Activated CD4-positive, alpha-beta T cell treated with anti-CD3 and anti-CD28 coated beads for 24 hours (primary cell): Measurements from ENCODE around the gene PTBP3.
"Not testable (repeated sequence)": the region's sequence is repeated elsewhere in the genome, so short reads cannot be mapped to it uniquely, and the experiment has no call there.

ENCODE experiments used
- DNase-seq, 2 donors: peaks; one replicate each; pipeline ENCODE4 v3.0.0-alpha.2; 2020; ENCODE audit warnings: low read depth in 2 of 2

PTBP3 gene

GRCh38 chr9:112271466-112272098, 61.8 kb downstream of the PTBP3 start:
- no peak for DNase-seq

DNA sequence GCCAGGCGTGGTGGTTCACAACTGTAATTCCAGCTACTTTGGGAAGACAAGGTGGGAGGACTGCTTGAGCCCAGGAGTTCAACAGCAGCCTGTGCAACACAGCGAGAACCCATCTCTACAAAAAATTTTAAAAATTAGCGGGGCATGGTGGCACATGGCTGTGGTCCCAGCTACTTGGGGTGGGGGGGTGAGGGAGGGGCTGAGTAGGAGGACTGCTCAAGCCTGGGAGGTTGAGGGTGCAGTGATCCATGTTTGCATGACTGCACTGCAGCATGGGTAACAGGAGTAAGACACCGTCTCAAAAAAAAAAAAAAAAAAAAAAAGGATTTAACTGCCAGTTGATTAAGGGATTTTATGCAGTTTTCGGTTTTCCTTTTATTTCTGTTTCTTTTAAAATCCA, 65.0 kb downstream of the PTBP3 start:
- no peak for DNase-seq

- not testable (repeated sequence) for DNase-seq
Measured at GRCh38 chr9:112267086-112267485, 66.3 kb downstream of the PTBP3 start.

- no peak for DNase-seq
Measured at GRCh38 chr9:112265391-112265790, 68.0 kb downstream of the PTBP3 start.

GRCh38 chr9:112262577-112262976, 70.8 kb downstream of the PTBP3 start:
- DNase-seq = no peak

GRCh38 chr9:112261133-112261532, 72.3 kb downstream of the PTBP3 start:
- no peak for DNase-seq

DNA sequence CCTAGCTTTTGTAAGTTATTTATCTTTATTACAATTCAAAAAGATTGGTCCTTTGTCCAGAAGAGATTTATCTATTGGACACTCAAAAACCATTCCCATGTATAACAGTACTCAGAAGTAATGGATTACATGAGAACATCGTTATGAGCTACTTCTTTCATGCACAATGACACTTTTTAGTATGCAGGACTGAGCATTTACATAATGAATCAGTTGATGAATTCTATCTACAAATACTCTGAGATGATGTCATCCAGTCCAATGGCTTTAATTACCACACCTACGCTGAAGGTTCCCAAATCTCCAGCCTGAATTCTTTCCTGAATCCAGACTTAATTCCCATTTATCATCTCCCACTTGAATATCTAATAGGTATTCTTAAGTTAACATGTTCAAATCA, 75.3 kb downstream of the PTBP3 start:
- DNase-seq = no peak

- no peak for DNase-seq
Measured at GRCh38 chr9:112252194-112252593, 81.2 kb downstream of the PTBP3 start.

DNA sequence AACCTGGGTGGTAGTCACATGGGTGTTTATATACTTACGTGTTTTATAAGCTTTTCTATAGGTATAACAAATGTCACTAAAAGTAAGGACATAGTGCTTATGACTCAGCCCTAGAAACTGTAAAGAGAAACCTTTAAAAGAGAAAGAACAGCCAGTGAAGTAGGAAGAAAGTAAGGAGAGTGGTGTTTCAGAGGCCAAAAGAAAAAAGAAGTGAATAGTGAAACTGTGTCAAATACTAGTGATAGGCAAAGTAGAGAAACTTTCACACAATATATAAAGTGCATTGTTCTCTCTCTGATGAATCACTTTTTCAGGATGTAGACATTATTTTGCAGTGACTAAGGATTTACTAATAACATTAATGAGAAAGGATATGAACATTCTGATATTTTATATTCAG, 84.1 kb downstream of the PTBP3 start:
- no peak for DNase-seq

GRCh38 chr9:112248722-112249121, 84.7 kb downstream of the PTBP3 start:
- no peak for DNase-seq

DNA sequence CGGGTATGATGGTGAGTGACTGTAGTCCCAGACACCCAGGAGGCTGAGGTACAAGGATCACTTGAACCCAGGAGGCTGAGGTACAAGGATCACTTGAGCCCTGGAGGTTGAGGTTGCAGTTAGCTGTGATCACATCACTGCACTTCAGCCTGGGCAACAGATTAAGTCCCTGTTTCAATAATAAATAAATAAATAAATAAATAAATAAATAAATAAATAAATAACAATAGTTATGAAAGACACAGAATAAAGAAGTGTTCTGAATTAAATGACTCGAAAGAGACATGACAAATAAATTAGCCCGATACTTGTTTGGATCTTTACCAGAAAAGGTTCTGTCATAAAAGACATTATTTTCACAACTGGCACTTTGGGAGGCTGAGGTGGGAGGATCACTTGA, 86.3 kb downstream of the PTBP3 start:
- no peak for DNase-seq

- DNase-seq = no peak
Measured at GRCh38 chr9:112245126-112245525, 88.3 kb downstream of the PTBP3 start.

GRCh38 chr9:112242147-112242804, 91.1 kb downstream of the PTBP3 start:
- DNase-seq = no peak

DNA sequence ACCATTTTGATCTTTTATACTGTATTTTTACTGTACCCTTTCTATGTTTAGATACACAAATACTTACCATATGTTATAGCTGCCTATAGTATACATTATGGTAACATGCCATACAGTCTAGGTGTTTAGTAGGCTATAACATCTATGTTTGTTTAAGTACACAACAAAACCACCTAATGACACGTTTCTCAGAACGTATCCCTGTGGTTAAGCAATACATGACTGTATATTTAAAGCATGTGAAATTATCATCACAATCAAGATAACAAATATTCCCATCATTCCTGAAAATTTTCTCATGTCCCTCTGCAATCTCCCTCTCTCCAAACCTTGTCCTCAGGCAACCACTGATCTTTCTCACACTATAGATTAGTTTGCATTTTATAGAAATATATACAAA, 91.9 kb downstream of the PTBP3 start:
- DNase-seq = no peak

DNA sequence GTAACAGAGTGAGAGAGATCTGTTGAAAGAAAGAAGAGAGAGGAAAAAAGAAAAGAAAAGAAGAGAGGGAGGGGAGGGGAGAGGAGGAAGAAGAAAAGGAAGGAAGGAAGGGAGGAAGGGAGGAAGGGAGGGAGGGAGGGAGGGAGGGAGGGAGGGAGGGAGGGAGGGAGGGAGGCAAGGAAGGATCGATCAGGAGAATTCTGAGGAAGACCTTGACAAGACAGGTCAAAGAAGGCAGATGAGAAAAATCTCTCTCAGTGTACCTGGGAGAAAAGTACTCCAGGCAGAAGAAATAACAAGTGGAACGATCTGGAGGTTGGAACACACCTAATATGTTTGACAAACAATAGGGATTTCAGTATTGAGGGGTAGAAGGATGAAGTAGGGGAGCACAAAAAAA, 93.7 kb downstream of the PTBP3 start:
- no peak for DNase-seq

- no peak for DNase-seq
Measured at GRCh38 chr9:112239284-112239683, 94.1 kb downstream of the PTBP3 start.

DNA sequence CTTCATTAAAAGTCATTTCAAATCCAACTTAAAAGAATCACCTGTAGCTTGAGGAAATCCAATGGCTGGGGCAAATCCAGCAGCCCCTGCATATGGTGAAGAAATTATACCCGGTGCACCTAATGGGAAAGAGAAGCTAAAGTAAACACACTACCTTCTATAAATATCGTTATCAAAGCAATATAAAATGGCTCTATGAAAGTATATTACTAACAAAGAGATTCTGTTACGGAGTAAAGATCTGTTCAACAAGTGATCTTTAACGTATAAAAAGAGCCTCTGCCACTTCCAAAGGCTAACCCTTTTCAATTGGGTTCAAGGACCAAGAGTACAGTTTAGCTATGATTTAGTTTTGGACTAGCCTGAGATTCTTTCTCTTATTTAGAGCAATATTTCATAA, 98.6 kb downstream of the PTBP3 start:
- no peak for DNase-seq

GRCh38 chr9:112233769-112234168, 99.7 kb downstream of the PTBP3 start:
- DNase-seq = no peak

DNA sequence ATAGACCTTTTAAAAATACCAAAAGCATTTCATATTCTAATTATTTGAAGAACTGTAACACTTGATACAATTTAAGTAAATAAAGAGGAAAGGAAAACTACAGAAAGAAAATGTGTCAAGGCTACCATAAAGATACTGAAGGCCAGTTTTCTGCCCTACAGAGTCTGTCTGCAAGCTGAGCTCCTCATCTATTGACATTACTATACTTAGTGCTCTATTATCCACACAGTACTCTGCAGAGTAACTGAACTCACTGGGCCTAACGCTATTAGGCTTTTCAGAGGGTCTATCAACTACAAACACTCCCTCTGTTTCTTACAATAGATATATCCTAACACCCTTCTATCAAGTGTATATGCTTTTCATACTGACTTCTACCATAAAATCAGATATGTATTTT, 101.2 kb downstream of the PTBP3 start:
- DNase-seq = no peak

- DNase-seq = no peak
Measured at GRCh38 chr9:112226091-112226490, 107.3 kb downstream of the PTBP3 start.

GRCh38 chr9:112224401-112225289, 108.8 kb downstream of the PTBP3 start:
- DNase-seq = no peak

DNA sequence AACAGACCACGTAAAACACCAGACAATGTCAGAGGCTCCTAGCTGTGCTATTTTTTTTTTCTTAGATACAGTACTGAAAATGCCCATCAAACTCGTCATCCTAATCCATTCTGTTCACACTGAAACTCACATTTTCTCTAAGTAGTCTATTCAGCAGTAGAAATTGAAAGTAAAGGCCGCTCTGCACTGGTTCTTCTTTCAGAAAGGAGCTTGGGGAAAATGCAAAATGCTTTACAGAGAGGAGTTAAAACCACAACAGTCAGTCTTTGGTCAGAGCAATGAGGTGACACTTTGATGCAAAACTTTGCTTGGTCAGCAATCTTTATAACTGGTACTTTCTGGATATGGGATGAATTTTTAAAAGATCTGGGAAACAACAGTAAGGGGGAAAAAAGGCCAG, 114.5 kb downstream of the PTBP3 start:
- no peak for DNase-seq

- DNase-seq = no peak
Measured at GRCh38 chr9:112212926-112213325, 120.5 kb downstream of the PTBP3 start.
